LNCaP clone FGC (cell line): ENCODE data around the gene PPOX.

Source experiments
- DNase-seq: peaks from one replicate; pipeline ENCODE4 v3.0.0-alpha.2; 2011; ENCODE audit warnings: low read depth
- H3K4me3 ChIP-seq: 2 replicates; pipeline ENCODE4 v1.5.1; 2011; ENCODE audit warnings: mild to moderate bottlenecking, low read depth, low read length, control low read depth
- CTCF ChIP-seq: IDR thresholded peaks from 2 replicates; pipeline ENCODE4 v1.5.1; 2012; ENCODE audit warnings: mild to moderate bottlenecking; ENCODE audit not compliant: control insufficient read depth, insufficient read depth; ENCODE audit errors: extremely low read depth

PPOX gene

GRCh38 chr1:161175771-161176453 lies 9.7 kb downstream of the PPOX start:
- no peak for TF ChIP-seq CTCF
- H3K4me3 ChIP-seq: peak overlapping the region; percentile 92
- DNase-seq: no peak

GRCh38 chr1:161176468-161177111 lies 10.4 kb downstream of the PPOX start:
- H3K4me3 ChIP-seq: peak overlapping the region; percentile 92
- DNase-seq: no peak
- no peak for TF ChIP-seq CTCF

DNA sequence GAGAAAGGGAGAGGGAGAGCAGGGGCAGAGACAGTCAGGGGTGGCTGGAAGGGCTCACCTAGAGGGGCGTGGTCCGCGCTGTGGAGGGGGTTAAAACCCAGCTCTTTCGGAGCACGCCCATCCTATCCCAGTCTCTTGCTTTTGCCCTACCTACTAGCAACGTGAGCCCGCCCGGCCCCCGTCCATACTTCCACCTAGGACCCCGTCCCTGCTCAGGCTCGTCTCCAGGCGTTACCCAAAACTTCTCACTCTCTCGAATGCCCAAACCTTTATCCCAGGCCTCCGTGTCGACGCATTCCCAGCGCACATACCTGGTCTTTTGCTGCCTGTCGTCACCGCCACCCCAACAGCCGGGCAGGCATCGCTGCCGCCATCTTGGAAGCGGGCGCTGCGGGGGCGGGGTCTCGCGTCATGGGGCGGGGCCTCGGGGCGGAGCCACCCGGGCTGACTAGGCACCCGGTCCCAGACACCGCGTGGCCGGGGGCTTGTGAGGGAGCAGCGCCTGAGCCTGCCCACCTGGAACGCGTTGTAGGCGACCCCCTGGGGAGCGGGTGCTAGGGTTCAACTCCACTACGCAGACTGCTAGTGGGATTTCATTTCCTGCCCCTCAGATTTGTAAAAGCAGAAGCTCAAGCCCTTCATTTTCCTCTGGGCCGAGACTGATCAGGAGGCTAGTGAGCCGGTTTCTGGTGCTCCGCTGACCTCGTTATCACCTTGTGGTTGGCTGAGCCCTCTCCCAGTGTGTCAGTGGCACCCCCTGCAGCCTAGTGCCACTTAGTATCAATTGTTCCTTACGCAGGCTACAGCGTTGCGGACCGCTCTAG lies 11.1 kb downstream of the PPOX start, which contains the start of gene B4GALT3:
Gene B4GALT3, minus strand, starts transcription at position 396 of the 824 bp plus-strand sequence. CDS start 1,447 bp downstream, outside the sequence.
- peak within 1 kb of the TSS; percentile 92 for H3K4me3 ChIP-seq
- no peak for DNase-seq
- no peak for TF ChIP-seq CTCF

DNA sequence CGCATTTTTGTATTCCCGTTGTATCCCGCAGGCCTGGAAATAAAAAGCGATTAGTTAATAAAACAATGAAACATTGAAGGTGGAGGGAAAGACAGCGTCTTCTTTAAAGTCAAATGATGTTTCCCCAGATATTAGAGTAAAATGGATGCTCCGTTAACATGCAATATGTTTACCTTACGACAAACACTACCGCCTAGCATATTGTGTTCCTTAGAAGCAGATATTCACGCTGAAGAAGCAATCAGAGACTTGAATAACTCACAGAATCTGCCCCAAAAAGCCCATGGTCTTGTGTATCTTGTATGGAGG lies 11.7 kb downstream of the PPOX start:
- TF ChIP-seq CTCF: no peak
- peak overlapping the region; percentile 92 for H3K4me3 ChIP-seq
- DNase-seq: no peak

DNA sequence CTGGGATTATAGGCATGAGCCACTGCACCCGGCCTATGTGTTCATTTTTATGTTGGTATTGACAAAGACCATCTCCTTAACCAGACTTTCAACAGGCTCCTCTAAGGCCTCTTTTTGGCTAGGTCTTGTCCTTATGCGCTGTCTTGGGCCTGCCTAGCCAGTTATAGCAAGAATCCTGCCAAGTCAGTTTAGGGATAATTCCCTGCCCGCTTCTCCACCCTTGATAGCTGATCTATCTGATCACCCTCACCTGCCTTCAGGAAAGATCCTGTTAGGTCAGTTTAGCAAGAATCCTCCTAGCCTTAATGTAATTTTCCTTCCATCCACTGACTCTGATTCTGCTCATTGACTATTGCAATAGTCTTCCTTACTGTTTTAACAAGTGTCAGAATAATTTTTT lies 13.5 kb downstream of the PPOX start:
- no peak for TF ChIP-seq CTCF
- no peak overlapping the region for H3K4me3 ChIP-seq
- peak; percentile 74 for DNase-seq

DNA sequence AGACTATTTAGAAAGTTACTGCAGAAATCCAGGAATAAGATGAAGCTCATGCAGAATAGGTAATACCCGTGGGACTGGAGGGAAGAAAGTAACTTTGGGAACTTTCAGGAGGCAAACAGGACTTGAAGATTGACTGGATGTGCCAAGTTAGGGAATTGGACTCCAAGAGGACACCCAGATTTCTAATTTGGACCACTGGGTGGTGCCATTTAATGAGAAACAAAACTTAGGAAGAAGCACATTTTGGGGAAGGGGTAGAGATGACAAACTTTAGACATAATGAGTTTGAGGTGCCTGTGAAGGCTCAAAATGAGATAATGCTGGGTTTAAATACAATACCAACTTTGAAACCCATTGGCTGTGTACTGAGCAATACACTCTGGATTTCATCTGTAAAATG lies 14.4 kb downstream of the PPOX start:
- 0 out of 2 replicates have a peak, but pooled peaks have one; percentile 9 for TF ChIP-seq CTCF
- DNase-seq: no peak
- no peak overlapping the region for H3K4me3 ChIP-seq
